ENCODE measurements around the gene HHIPL1. TPM values are rescaled to one million over a fixed set of nuclear protein-coding genes. Genes with fewer than 3 reads are reported as not detected.
A peak's percentile ranks its signal among the peaks of the same experiment; 100 is the strongest.

HHIPL1 gene
- total and polyA plus RNA-seq, 2 of the 8 experiments (the other 6 are each of a cell fraction or from before 2014, with no cell fraction given) = 1.5 to 2.6 TPM

DNA sequence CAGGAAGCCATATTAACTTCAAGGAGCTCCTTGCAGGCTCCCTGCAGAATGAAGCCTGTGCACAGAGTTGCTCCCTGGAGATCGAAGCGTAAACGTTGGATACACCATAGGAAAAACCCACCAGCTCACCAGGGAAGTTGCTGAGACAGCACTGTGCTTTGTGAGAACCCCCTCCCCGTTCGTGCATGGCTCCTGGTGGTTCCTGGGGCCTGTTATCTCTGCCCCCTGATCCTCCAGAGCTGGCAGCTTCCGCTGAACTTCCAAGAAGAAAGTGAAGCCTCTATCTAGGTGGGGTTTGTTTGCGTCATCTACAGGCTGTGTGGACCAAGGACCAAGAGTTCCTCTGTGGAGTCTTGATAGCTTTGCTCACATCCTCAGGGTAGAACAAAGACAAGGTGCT, 38.6 kb upstream of the HHIPL1 start:
- H3K36me3 ChIP-seq (ENCODE audit: control insufficient read depth in 2 of 4, insufficient read depth in 4 of 4, low read length in 3 of 4) = no peaks in the 10 kb centered on the region; a peak in 1 of 8 replicates
- H3K14ac ChIP-seq (ENCODE audit: insufficient read length) = no peak overlapping the region
- H3K4me2 ChIP-seq (ENCODE audit: insufficient read depth in 1 of 2, low read depth in 2 of 2, low read length in 2 of 2) = peak overlapping the region in 1 of 2 experiments; percentile 98; a peak in 1 of 4 replicates
- H4K20me1 ChIP-seq (replicated peaks in 1 of 2; ENCODE audit: control insufficient read depth in 1 of 2, insufficient read depth in 2 of 2, low read length in 2 of 2) = peaks cover 13 to 19% of the 10 kb centered on the region in 2 experiments
- DNase-seq (ENCODE audit: low read depth in 1 of 2, low spot score in 2 of 2) = no peak
- H2AK5ac ChIP-seq (ENCODE audit: low read depth, low read length) = no peak overlapping the region
- H2BK5ac ChIP-seq (ENCODE audit: low read depth, low read length) = no peak overlapping the region
- peaks cover 5% of the 10 kb centered on the region for H3K79me1 ChIP-seq (ENCODE audit: low read depth, low read length)
- WGBS, 2 experiments (ENCODE audit: extremely low coverage in 1 of 2, insufficient coverage in 1 of 2, insufficient read length in 1 of 2, insufficient replicate concordance in 2 of 2, low coverage in 1 of 2, low lambda C conversion rate in 2 of 2, missing lambda C conversion rate in 1 of 2) = 77% methylated on average over 6 of the region's 7 CpGs; no CpG with 5 or more reads in 1 of the 2 experiments
- H3K56ac ChIP-seq (replicated peaks; ENCODE audit: insufficient read length, low read depth, low read length) = no peak overlapping the region
- no peak overlapping the region; the same call in 1 of the 2 replicates for H4K8ac ChIP-seq (ENCODE audit: extremely low read depth, insufficient read depth, low read length)
- H3K27me3 ChIP-seq (replicated peaks in 1 of 4; ENCODE audit: control insufficient read depth in 3 of 4, extremely low read depth in 1 of 4, insufficient read depth in 3 of 4, low read length in 3 of 4) = peaks cover 9 to 34% (median 26%) of the 10 kb centered on the region in 4 experiments; a peak in 6 of 7 replicates
- H2BK120ac ChIP-seq (replicated peaks; ENCODE audit: low read depth, low read length) = no peak overlapping the region
- no peak overlapping the region for H4K5ac ChIP-seq (ENCODE audit: insufficient read length, low read depth, low read length)
- peak overlapping the region; percentile 48; the same call in 1 of the 2 replicates for H2BK20ac ChIP-seq (ENCODE audit: low read length)
- no peak overlapping the region for H3K4ac ChIP-seq (replicated peaks; ENCODE audit: insufficient read length, low read depth, low read length)
- POLR2A ChIA-PET (ENCODE audit: partially characterized antibody) = interaction anchor here (1.2 to 2.7 kb wide), 4 partner anchors 12 to 27 kb away, joined by 3 to 10 read pairs (median 7); no protein-coding TSS in a partner anchor
- H2BK12ac ChIP-seq (ENCODE audit: low read depth, low read length) = 0 out of 2 replicates have a peak overlapping the region, but pooled peaks have one; percentile 22
- H3K79me2 ChIP-seq (ENCODE audit: control insufficient read depth in 1 of 2, insufficient read depth in 2 of 2, low read length in 2 of 2) = peaks cover under 1 to 14% of the 10 kb centered on the region in 2 experiments; a peak in 3 of 4 replicates
- no peak overlapping the region for H3K9ac ChIP-seq (replicated peaks in 1 of 4; ENCODE audit: extremely low read depth in 1 of 4, low read depth in 3 of 4, low read length in 3 of 4)
- TF ChIP-seq RBBP5 (IDR thresholded peaks at IDR 0.05; ENCODE audit: borderline replicate concordance, low read depth, low read length) (no peak), GTF2F1 (IDR thresholded peaks at IDR 0.05; ENCODE audit: borderline replicate concordance, low read depth, low read length) (no peak), POU5F1 (IDR thresholded peaks at IDR 0.05; ENCODE audit: low read depth, low read length) (no peak)
- TF ChIP-seq, protein P1, sequence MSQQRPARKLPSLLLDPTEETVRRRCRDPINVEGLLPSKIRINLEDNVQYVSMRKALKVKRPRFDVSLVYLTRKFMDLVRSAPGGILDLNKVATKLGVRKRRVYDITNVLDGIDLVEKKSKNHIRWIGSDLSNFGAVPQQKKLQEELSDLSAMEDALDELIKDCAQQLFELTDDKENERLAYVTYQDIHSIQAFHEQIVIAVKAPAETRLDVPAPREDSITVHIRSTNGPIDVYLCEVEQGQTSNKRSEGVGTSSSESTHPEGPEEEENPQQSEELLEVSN (IDR thresholded peaks at IDR 0.05) = no peak
- CTCF ChIA-PET (ENCODE audit: partially characterized antibody) = interaction anchor here (0.8 to 6.4 kb wide), 17 partner anchors 12 to 88 kb away, joined by 3 to 37 read pairs (median 5); no protein-coding TSS in a partner anchor
- no peak overlapping the region for H3K23ac ChIP-seq (ENCODE audit: insufficient read length)
- peaks cover 20% of the 10 kb centered on the region for H3K23me2 ChIP-seq (ENCODE audit: low read depth, low read length)
- H4K91ac ChIP-seq (replicated peaks; ENCODE audit: insufficient read length, low read length) = no peak overlapping the region
- H3K9me3 ChIP-seq (ENCODE audit: insufficient read depth in 2 of 2, low read depth in 1 of 2, low read length in 1 of 2) = peaks cover 0 to 3% of the 10 kb centered on the region in 2 experiments; a peak in 1 of 4 replicates
- no peak overlapping the region for H3K18ac ChIP-seq (ENCODE audit: extremely low read depth, low read length)
- H3K27ac ChIP-seq (ENCODE audit: low read depth, low read length) = no peak overlapping the region
- no peak for FAIRE-seq
- no peak overlapping the region for H2AFZ ChIP-seq (ENCODE audit: low read length)
- H3K4me1 ChIP-seq (replicated peaks in 1 of 4; ENCODE audit: control insufficient read depth in 3 of 4, insufficient read depth in 4 of 4, low read length in 3 of 4) = peaks cover 4 to 26% (median 17%) of the 10 kb centered on the region in 4 experiments
- H2BK15ac ChIP-seq (ENCODE audit: low read length) = 0 out of 2 replicates have a peak overlapping the region, but pooled peaks have one; percentile 31
- H3K4me3 ChIP-seq (ENCODE audit: extremely low read depth in 1 of 4, insufficient read depth in 2 of 4, low read depth in 3 of 4, low read length in 4 of 4) = no peak overlapping the region

Data from H1 (cell line).